Heart right ventricle (tissue), 16 donors: Measurements from ENCODE around the gene TLCD4. TPM values are rescaled to one million over a fixed set of nuclear protein-coding genes. Genes with fewer than 3 reads are reported as not detected.

ENCODE experiments used
- ATAC-seq, 8 donors: fragments of 200-7000 bp; cut with Tn5 transposase; one replicate each; pipeline ENCODE4 v1.9.1; 2020; ENCODE audit warnings: mild to moderate bottlenecking in 8 of 8, moderate library complexity in 8 of 8, moderate number of reproducible peaks in 1 of 8
- DNase-seq, 2 donors: peaks; one replicate each; pipeline ENCODE4 v3.0.0-alpha.2; 2020
- H3K27ac ChIP-seq, 10 donors: fragments of 200-600 bp; sonication (generic) in 2 of 10; one replicate each; pipeline versions ENCODE4 v1.5.0 to v1.8.0; 2020 to 2022; ENCODE audit warnings: mild to moderate bottlenecking in 3 of 10
- H3K27me3 ChIP-seq, 7 donors: fragments of 200-600 bp; one replicate each; pipeline ENCODE4 v1.8.0; 2021 to 2022; ENCODE audit warnings: mild to moderate bottlenecking in 2 of 7
- H3K36me3 ChIP-seq, 9 donors: fragments of 200-600 bp; sonication (generic) in 1 of 9; one replicate each; pipeline versions ENCODE4 v1.5.0 to v1.8.0; 2020 to 2022; ENCODE audit warnings: mild to moderate bottlenecking in 2 of 9
- H3K4me1 ChIP-seq, 9 donors: fragments of 200-600 bp; sonication (generic) in 1 of 9; one replicate each; pipeline versions ENCODE4 v1.5.0 to v1.8.0; 2020 to 2022; ENCODE audit warnings: mild to moderate bottlenecking in 4 of 9
- H3K4me3 ChIP-seq, 10 donors: fragments of 200-600 bp; sonication (generic) in 2 of 10; one replicate each; pipeline versions ENCODE4 v1.5.0 to v1.8.0; 2020 to 2022; ENCODE audit warnings: mild to moderate bottlenecking in 7 of 10, moderate library complexity in 2 of 10
- H3K9me3 ChIP-seq, 11 donors: fragments of 200-600 bp in 10 of 11; sonication (generic) in 2 of 11; one replicate each; pipeline versions ENCODE4 v1.5.0 to v1.8.0; 2013 to 2022; ENCODE audit warnings: mild to moderate bottlenecking in 2 of 11, control low read depth in 1 of 11, moderate library complexity in 1 of 11
- WGBS, 2 donors: extraction: QIAGEN DNeasy Blood & Tissue Kit; methylation state at CpG; one replicate each; pipeline ENCODE4 v1.1.7; 2013; ENCODE audit warnings: inconsistent platforms in 1 of 2; 5-methylcytosine and 5-hydroxymethylcytosine counted together
- intact Hi-C, 10 donors: fragments of 100-400 bp; cut with DNase I; formaldehyde crosslinking; loops; one replicate each; pipeline versions ENCODE4 v1.11.1 to v1.14.2; 2022
- polyA plus RNA-seq, 2 donors: library from polyadenylated mRNA; stranded (reverse); fragments of 200-250 nt; gene quantifications; one replicate each; pipeline ENCODE4 v1.2.3, GENCODE V29; 2013
- total RNA-seq, 10 donors: library from RNA; stranded (reverse); fragmentation: NEBNext Ultra II Directional in 3 of 10; extraction: Animal tissue kit (Norgen Biotek cat#: 25700) in 3 of 10; gene quantifications; one replicate each; pipeline versions ENCODE4 v1.2.1 to v1.2.4, GENCODE V29; 2021 to 2023
- TF ChIP-seq, protein P1 (sequence below), 9 donors: fragments of 200-600 bp; sonication (generic) in 2 of 9; IDR thresholded peaks; one replicate each; pipeline versions ENCODE4 v1.5.0 to v1.8.0; 2021 to 2022; ENCODE audit warnings: antibody characterized with exemption in 9 of 9, mild to moderate bottlenecking in 5 of 9, moderate library complexity in 1 of 9
- donor health status: Arrhythmogenic right ventricular cardiomyopathy.
- donor health status: ischemic (EF 13 %, LVEDD 7.1; RV severe dilation, severe dysfunction).
- donor health status: healthy with polysubstance abuse.
- donor health status: DM: no; HTN: yes; CAD: no.
- donor health status: DM: no; HTN: no; CAD: no.
- donor health status: ischemic (EF 25% LVEDD 6.9; RV normal size, moderate dysfunction).
- donor health status: ischemic (EF 25% LVEDD 5.7; RV mildly dilated, moderate dysfunction).
- donor health status: healthy.
- donor health status: DM: yes; HTN: yes; CAD: no.
- donor health status: Ischemic cardiomyopathy.
- donor health status: ischemic (EF 35%, LVEDD 5.7; RV mildly dilated, moderate dysfunction).
- donor health status: nonischemic (EF 11% LVEDD 7.7; RV severe dilation, severe dysfunction).
- donor health status: DM: yes; HTN: yes; CAD: no.
- donor health status: PGD.
- donor health status: ischemic (EF 29% LVEDD 5.4; RV normal size, mild dysfunction).
- donor health status: nonischemic (EF 23%, LVEDD 6.1; RV moderate dilation, normal function).

Gene TLCD4
- total and polyA plus RNA-seq, 12 donors: 8.2 to 100 (median 63.6) TPM

DNA sequence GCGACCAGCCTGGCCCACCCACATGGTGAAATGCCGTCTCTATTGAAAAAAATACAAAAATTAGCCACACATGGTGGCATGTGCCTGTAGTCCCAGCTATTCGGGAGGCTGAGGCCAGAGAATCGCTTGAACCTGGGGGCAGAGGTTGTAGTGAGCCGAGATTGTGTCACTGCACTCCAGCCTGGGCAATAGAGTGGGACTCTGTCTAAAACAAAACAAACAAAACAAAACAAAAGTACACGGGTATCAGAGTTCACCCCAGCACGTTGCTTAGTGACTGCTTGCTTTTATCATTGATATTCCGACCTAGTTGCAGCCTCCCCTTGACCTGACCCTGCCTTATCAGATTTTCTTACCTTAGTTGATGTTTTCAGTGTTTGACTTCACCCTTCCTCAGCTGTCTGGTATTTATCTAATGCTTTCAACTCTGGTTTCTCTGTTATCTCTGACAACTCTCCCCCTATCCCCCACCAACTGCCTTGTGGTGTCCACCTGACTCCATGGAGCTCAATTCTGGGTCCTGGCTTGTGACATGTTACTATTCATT is 5.1 kb downstream of the TLCD4 start:
- Histone ChIP-seq H3K9me3 (no peaks in the 10 kb centered on the region), H3K4me1 (peaks cover 0 to 41% (median 8%) of the 10 kb centered on the region in 9 donors), H3K36me3 (no peaks in the 10 kb centered on the region), H3K27me3 (peaks cover 0 to 43% (median 0%) of the 10 kb centered on the region in 7 donors), H3K4me3 (no peak overlapping the region), H3K27ac (no peak overlapping the region)
- TF ChIP-seq, protein P1, sequence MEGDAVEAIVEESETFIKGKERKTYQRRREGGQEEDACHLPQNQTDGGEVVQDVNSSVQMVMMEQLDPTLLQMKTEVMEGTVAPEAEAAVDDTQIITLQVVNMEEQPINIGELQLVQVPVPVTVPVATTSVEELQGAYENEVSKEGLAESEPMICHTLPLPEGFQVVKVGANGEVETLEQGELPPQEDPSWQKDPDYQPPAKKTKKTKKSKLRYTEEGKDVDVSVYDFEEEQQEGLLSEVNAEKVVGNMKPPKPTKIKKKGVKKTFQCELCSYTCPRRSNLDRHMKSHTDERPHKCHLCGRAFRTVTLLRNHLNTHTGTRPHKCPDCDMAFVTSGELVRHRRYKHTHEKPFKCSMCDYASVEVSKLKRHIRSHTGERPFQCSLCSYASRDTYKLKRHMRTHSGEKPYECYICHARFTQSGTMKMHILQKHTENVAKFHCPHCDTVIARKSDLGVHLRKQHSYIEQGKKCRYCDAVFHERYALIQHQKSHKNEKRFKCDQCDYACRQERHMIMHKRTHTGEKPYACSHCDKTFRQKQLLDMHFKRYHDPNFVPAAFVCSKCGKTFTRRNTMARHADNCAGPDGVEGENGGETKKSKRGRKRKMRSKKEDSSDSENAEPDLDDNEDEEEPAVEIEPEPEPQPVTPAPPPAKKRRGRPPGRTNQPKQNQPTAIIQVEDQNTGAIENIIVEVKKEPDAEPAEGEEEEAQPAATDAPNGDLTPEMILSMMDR (IDR thresholded peaks at IDR 0.05): no peak
- ATAC-seq (no peak), DNase-seq (no peak)
- intact Hi-C loops: no loop called here
- 65 to 71% methylated on average over 8 of the region's 8 CpGs for WGBS, 2 donors

DNA sequence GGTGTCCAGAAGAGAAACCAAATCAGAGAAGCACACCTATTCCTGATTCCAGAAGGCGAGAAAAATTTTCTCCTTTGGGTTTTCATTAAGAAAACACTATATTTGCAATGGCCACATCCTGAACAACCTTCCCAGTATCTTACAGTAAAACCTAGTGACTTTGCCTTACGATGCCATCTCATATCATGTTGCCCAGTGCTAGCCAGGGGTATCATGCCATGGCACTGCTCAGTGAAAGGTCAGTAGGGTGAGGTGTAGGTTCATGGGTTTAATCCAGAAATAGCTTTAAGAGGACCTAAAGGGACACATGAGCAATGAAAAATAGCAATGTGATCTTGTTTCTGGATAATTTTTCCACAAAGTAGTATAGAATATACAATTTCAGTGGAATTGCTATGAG is 7.2 kb downstream of the TLCD4 start:
- Histone ChIP-seq H3K9me3 (no peaks in the 10 kb centered on the region), H3K27me3 (peaks cover 0 to 22% (median 0%) of the 10 kb centered on the region in 7 donors), H3K27ac (no peak overlapping the region), H3K4me1 (peaks cover 0 to 26% (median 0%) of the 10 kb centered on the region in 9 donors), H3K4me3 (no peak overlapping the region), H3K36me3 (no peaks in the 10 kb centered on the region)
- WGBS, 2 donors: 76 to 90% methylated on average over 2 of the region's 2 CpGs
- ATAC-seq (no peak), DNase-seq (no peak)
- TF ChIP-seq, protein P1 (IDR thresholded peaks at IDR 0.05): no peak
- intact Hi-C loops: no loop called here

DNA sequence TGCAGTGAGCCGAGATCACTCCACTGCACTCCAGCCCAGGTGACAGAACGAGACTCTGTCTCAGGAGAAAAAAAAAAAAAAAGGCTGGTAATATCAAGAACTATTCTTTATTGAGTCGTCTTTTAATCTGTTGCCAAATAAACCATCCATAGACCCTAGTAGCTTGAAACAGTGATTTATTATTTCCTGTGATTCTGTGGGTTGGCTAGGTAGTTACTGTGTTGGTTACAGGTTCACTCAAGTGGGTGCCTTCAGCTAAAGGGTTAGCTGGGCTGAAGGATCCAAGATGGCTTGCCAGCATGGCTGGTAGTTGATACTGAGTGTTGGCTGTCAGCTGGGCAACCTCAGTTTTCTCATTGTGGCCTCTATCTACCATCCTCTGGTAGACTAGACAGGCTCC is 9.2 kb downstream of the TLCD4 start:
- Histone ChIP-seq H3K9me3 (no peaks in the 10 kb centered on the region), H3K27me3 (peaks cover 0 to 2% (median 0%) of the 10 kb centered on the region in 7 donors), H3K27ac (no peak overlapping the region), H3K4me1 (peaks cover 0 to 16% (median 0%) of the 10 kb centered on the region in 9 donors), H3K36me3 (no peaks in the 10 kb centered on the region), H3K4me3 (no peak overlapping the region)
- TF ChIP-seq, protein P1 (IDR thresholded peaks at IDR 0.05): no peak
- intact Hi-C loops: no loop called here
- DNase-seq (no peak), ATAC-seq (no peak)
- WGBS, 2 donors: 85 to 88% methylated on average over 3 of the region's 3 CpGs

DNA sequence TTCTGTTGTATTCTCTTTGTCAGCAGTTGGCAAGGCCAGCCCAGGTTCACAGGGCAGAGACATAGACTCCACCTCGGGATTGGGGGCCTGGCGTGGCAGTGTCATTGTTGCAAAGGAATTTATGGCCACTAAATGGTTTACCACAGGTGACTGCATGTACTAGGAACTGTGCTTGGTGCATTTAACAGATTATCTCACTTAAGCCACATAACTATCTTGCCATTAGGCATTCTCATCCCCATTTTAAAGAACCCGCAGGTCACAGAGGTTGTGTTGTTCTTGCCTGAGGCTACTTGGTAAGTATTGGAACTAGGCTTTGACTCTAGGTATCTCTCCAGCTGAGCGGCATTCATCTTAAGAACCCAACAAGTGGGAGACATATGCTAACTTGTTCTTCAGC is 9.7 kb downstream of the TLCD4 start:
- WGBS, 2 donors: 94 to 96% methylated on average over 4 of the region's 4 CpGs
- TF ChIP-seq, protein P1 (IDR thresholded peaks at IDR 0.05): no peak
- no peak overlapping the region for H3K4me3 ChIP-seq
- no peak for ATAC-seq
- DNase-seq: no peak
- no peaks in the 10 kb centered on the region for H3K36me3 ChIP-seq
- H3K27me3 ChIP-seq: no peaks in the 10 kb centered on the region
- no peaks in the 10 kb centered on the region for H3K9me3 ChIP-seq
- intact Hi-C loops: no loop called here
- H3K27ac ChIP-seq: no peak overlapping the region
- H3K4me1 ChIP-seq: peaks cover 0 to 16% (median 0%) of the 10 kb centered on the region in 9 donors
